HCT116 (cell line): ENCODE results near the gene KCMF1. TPM values are rescaled to one million over a fixed set of nuclear protein-coding genes. Genes with fewer than 3 reads are reported as not detected.

Source experiments
- ATAC-seq: fragments of 200-7000 bp; cut with Tn5 transposase; 2 replicates; pipeline ENCODE4 v1.9.1; 2020; ENCODE audit warnings: mild to moderate bottlenecking, moderate library complexity
- BruUV-seq: library from RNA; stranded (reverse); fragments of 400-500 nt; replicated peaks from 2 replicates; lab custom pipeline; 2021; lab: Mats Ljungman, UMichigan
- CTCF ChIA-PET: fragments of 300-600 bp; sonication (Branson Sonifier 250); formaldehyde crosslinking; loops from one replicate; lab custom pipeline; 2021; ENCODE audit warnings: antibody characterized with exemption; lab: Charles Lee
- POLR2A ChIA-PET: fragments of 300-600, 350-600 bp; sonication (Branson Sonifier 250); formaldehyde crosslinking; loops from one replicate; lab custom pipeline; 2021; ENCODE audit warnings: antibody characterized with exemption; lab: Charles Lee
- RAD21 ChIA-PET, 2 experiments: fragments of 300-600 bp; sonication (Branson Sonifier 250); formaldehyde crosslinking; loops; one replicate each; lab custom pipeline; 2023; ENCODE audit warnings: low total read pairs in 2 of 2; ENCODE audit not compliant: uncharacterized antibody in 2 of 2, unreplicated experiment in 2 of 2, low non-redundant PET in 1 of 2; lab: Charles Lee
- DNase-seq: peaks from one replicate; pipeline ENCODE4 v3.0.0-alpha.2; 2010; ENCODE audit warnings: low read depth, low spot score
- H2AFZ ChIP-seq: fragments of 200-600 bp; shearing (Covaris generic), sonication (generic); 2 replicates; pipeline ENCODE4 v1.6.1; 2017; ENCODE audit warnings: low read depth, mixed run types, mixed read lengths, antibody characterized with exemption, low read length; ENCODE audit not compliant: poor library complexity, severe bottlenecking
- H3K27ac ChIP-seq: 2 replicates; pipeline ENCODE4 v1.5.1; 2012; ENCODE audit warnings: low read depth, low read length
- H3K27me3 ChIP-seq: fragments of 200-600 bp; sonication (generic); 2 replicates; pipeline ENCODE4 v1.6.1; 2016; ENCODE audit warnings: mixed run types, low read length, mixed read lengths; ENCODE audit not compliant: insufficient read depth
- H3K36me3 ChIP-seq, 2 experiments: fragments of 200-500 bp in 1 of 2; fragments of 200-600 bp in 1 of 2; sonication (Bioruptor generic) in 1 of 2; sonication (generic) in 1 of 2; 2 replicates each; pipeline versions ENCODE4 v1.5.1 to v1.6.1; 2014 to 2016; ENCODE audit warnings: low read length in 2 of 2, inconsistent platforms in 1 of 2, mixed read lengths in 1 of 2, mixed run types in 1 of 2; ENCODE audit not compliant: insufficient read depth in 2 of 2, control insufficient read depth in 1 of 2
- H3K4me1 ChIP-seq, 2 experiments: fragments of 200-600 bp in 1 of 2; sonication (generic) in 1 of 2; 2 replicates each; pipeline versions ENCODE4 v1.5.1 to v1.6.1; 2012 to 2017; ENCODE audit warnings: low read length in 2 of 2, inconsistent platforms in 1 of 2, mild to moderate bottlenecking in 1 of 2, mixed read lengths in 1 of 2, mixed run types in 1 of 2, moderate library complexity in 1 of 2; ENCODE audit not compliant: insufficient read depth in 2 of 2, control insufficient read depth in 1 of 2
- H3K4me2 ChIP-seq: fragments of 200-600 bp; sonication (generic); 2 replicates; pipeline ENCODE4 v1.6.1; 2017; ENCODE audit warnings: mixed run types, low read length, mixed read lengths
- H3K4me3 ChIP-seq, 2 experiments: fragments of 200-600 bp in 1 of 2; sonication (generic) in 1 of 2; replicated peaks in 1 of 2; 2 replicates each; pipeline ENCODE4 v1.5.1; 2011 to 2016; ENCODE audit warnings: low read length in 2 of 2, control low read depth in 1 of 2, low read depth in 1 of 2, mild to moderate bottlenecking in 1 of 2, mixed read lengths in 1 of 2, mixed run types in 1 of 2
- H3K79me2 ChIP-seq: fragments of 200-600 bp; sonication (generic); 2 replicates; pipeline ENCODE4 v1.6.1; 2017; ENCODE audit warnings: mild to moderate bottlenecking, mixed run types, low read length, moderate library complexity, mixed read lengths; ENCODE audit not compliant: insufficient read depth
- H3K9ac ChIP-seq: fragments of 200-600 bp; sonication (generic); 2 replicates; pipeline ENCODE4 v1.6.1; 2016; ENCODE audit warnings: low read length, mixed read lengths
- H3K9me2 ChIP-seq: fragments of 200-600 bp; sonication (generic), shearing (Covaris generic); 2 replicates; pipeline ENCODE4 v1.6.1; 2017; ENCODE audit warnings: mixed run types, mild to moderate bottlenecking, moderate library complexity; ENCODE audit not compliant: insufficient read depth
- H3K9me3 ChIP-seq, 2 experiments: fragments of 200-500 bp in 1 of 2; fragments of 200-600 bp in 1 of 2; sonication (Bioruptor generic) in 1 of 2; sonication (generic) in 1 of 2; 2 replicates each; pipeline ENCODE4 v1.6.1; 2014 to 2017; ENCODE audit warnings: low read length in 2 of 2, mixed read lengths in 2 of 2, inconsistent platforms in 1 of 2, low read depth in 1 of 2, mild to moderate bottlenecking in 1 of 2, mixed run types in 1 of 2, moderate library complexity in 1 of 2; ENCODE audit not compliant: control insufficient read depth in 1 of 2, insufficient read depth in 1 of 2
- H4K20me1 ChIP-seq: fragments of 200-600 bp; sonication (generic), shearing (Covaris generic); 2 replicates; pipeline ENCODE4 v1.6.1; 2017; ENCODE audit warnings: mixed run types, mild to moderate bottlenecking, moderate library complexity; ENCODE audit not compliant: insufficient read depth
- EGR1 ChIP-seq: IDR thresholded peaks from 2 replicates; pipeline ENCODE4 v1.6.1; 2012; ENCODE audit warnings: low read depth
- ELF1 ChIP-seq: IDR thresholded peaks from 2 replicates; pipeline ENCODE4 v1.6.1; 2012; ENCODE audit warnings: low read depth, borderline replicate concordance
- POLR2A ChIP-seq: IDR thresholded peaks from 2 replicates; pipeline ENCODE4 v1.7.0; 2011; ENCODE audit warnings: borderline replicate concordance; ENCODE audit not compliant: insufficient read depth, insufficient read length; ENCODE audit errors: extremely low read depth
- POLR2AphosphoS5 ChIP-seq: IDR thresholded peaks from 2 replicates; pipeline ENCODE4 v1.6.1; 2011; ENCODE audit warnings: mild to moderate bottlenecking, low read depth, low read length, moderate library complexity
- SIN3A ChIP-seq: IDR thresholded peaks from 2 replicates; pipeline ENCODE4 v1.6.1; 2012; ENCODE audit warnings: low read depth
- SP1 ChIP-seq: IDR thresholded peaks from 2 replicates; pipeline ENCODE4 v1.6.1; 2012; ENCODE audit warnings: low read depth
- TCF7L2 ChIP-seq: IDR thresholded peaks from 2 replicates; pipeline ENCODE4 v1.7.0; 2011; ENCODE audit warnings: borderline replicate concordance, inconsistent platforms; ENCODE audit not compliant: insufficient read depth, insufficient read length; ENCODE audit errors: extremely low read depth
- intact Hi-C: fragments of 100-400 bp; cut with micrococcal nuclease; formaldehyde crosslinking; loops from 2 replicates; pipeline ENCODE4 v1.10.0; 2022
- total RNA-seq: library from RNA; stranded (reverse); gene quantifications from one replicate; pipeline ENCODE4 v1.2.1, GENCODE V29; 2021; ENCODE audit not compliant: unreplicated experiment
- TF ChIP-seq, protein P1 (sequence below): IDR thresholded peaks from 2 replicates; pipeline ENCODE4 v1.6.1; 2011; ENCODE audit warnings: mild to moderate bottlenecking, low read length, moderate library complexity; ENCODE audit not compliant: insufficient replicate concordance; ENCODE audit errors: extremely low read depth
- TF ChIP-seq, protein P2 (sequence below): IDR thresholded peaks from 2 replicates; pipeline ENCODE4 v1.6.1; 2012
- TF ChIP-seq, protein P3 (sequence below): IDR thresholded peaks from 2 replicates; pipeline ENCODE4 v1.6.1; 2012; ENCODE audit warnings: low read depth

KCMF1 gene
- total RNA-seq, 1 experiment from 2014 or later: 119 TPM

DNA sequence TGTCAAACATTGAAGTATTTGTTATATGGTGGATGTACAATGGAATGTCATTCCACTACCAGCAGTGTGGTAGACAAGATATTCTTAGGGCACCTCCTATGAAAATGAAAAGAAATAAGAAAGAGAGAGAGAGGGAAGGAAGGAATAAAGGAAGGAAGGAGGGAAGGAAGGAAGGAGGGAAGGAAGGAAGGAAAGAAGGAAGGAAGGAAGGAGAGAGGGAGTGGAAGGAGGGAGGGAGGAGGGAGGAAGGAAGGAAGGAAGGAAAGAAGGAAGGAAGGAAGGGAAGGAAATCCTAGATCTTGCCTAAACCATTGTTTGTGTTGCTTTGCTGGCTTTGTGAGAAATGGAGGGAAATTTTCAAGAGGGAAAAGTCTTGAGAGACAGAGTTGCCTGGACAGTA is 112.1 kb downstream of the KCMF1 start:
- no peak overlapping the region for H2AFZ ChIP-seq
- no peak for ATAC-seq
- TF ChIP-seq TCF7L2: no peak
- TF ChIP-seq, protein P1, sequence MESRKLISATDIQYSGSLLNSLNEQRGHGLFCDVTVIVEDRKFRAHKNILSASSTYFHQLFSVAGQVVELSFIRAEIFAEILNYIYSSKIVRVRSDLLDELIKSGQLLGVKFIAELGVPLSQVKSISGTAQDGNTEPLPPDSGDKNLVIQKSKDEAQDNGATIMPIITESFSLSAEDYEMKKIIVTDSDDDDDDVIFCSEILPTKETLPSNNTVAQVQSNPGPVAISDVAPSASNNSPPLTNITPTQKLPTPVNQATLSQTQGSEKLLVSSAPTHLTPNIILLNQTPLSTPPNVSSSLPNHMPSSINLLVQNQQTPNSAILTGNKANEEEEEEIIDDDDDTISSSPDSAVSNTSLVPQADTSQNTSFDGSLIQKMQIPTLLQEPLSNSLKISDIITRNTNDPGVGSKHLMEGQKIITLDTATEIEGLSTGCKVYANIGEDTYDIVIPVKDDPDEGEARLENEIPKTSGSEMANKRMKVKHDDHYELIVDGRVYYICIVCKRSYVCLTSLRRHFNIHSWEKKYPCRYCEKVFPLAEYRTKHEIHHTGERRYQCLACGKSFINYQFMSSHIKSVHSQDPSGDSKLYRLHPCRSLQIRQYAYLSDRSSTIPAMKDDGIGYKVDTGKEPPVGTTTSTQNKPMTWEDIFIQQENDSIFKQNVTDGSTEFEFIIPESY: no peak
- TF ChIP-seq SP1: no peak
- TF ChIP-seq SIN3A: no peak
- TF ChIP-seq POLR2AphosphoS5: no peak
- TF ChIP-seq, all 23 proteins: peak for 0
- DNase-seq: no peak
- Histone ChIP-seq H3K4me2 (no peak overlapping the region), H3K79me2 (no peaks in the 10 kb centered on the region), H3K9me3 (peaks cover 0 to 6% of the 10 kb centered on the region in 2 experiments; a peak in 1 of 4 replicates), H4K20me1 (no peaks in the 10 kb centered on the region), H3K27me3 (no peaks in the 10 kb centered on the region), H3K36me3 (no peaks in the 10 kb centered on the region), H3K4me3 (no peak overlapping the region), H3K27ac (no peak overlapping the region), H3K4me1 (no peaks in the 10 kb centered on the region), H3K9me2 (no peaks in the 10 kb centered on the region), H3K9ac (no peak overlapping the region)
- no TSS peak for BruUV-seq
- ChIA-PET RAD21 (no interaction called here), POLR2A (no interaction called here), CTCF (no interaction called here)
- intact Hi-C loops: no loop called here

DNA sequence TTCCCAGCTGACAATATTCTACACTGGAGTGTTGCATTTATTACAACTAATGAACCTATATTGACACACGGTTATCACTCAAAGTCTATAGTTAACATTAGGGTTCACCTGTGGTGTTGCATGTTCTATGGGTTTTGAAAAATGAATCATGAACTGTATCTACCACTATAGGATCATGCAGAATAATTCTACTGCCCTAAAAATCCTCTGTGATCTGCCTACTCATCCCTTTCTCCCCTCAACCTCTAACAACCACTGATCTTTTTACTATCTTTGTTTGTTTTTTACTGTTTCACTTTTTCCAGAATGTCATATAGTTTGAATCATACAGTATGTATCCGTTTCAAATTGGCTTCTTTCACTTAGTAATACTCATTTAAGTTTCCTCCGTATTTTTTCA is 114.6 kb downstream of the KCMF1 start:
- Histone ChIP-seq H3K9me2 (no peaks in the 10 kb centered on the region), H3K4me1 (no peaks in the 10 kb centered on the region), H3K36me3 (no peaks in the 10 kb centered on the region), H3K79me2 (no peaks in the 10 kb centered on the region), H3K4me2 (no peak overlapping the region)
- DNase-seq: no peak
- no peak for TF ChIP-seq ELF1
- TF ChIP-seq, protein P2, sequence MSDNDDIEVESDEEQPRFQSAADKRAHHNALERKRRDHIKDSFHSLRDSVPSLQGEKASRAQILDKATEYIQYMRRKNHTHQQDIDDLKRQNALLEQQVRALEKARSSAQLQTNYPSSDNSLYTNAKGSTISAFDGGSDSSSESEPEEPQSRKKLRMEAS: no peak
- TF ChIP-seq POLR2A: no peak
- TF ChIP-seq, protein P1: no peak
- TF ChIP-seq, protein P3, sequence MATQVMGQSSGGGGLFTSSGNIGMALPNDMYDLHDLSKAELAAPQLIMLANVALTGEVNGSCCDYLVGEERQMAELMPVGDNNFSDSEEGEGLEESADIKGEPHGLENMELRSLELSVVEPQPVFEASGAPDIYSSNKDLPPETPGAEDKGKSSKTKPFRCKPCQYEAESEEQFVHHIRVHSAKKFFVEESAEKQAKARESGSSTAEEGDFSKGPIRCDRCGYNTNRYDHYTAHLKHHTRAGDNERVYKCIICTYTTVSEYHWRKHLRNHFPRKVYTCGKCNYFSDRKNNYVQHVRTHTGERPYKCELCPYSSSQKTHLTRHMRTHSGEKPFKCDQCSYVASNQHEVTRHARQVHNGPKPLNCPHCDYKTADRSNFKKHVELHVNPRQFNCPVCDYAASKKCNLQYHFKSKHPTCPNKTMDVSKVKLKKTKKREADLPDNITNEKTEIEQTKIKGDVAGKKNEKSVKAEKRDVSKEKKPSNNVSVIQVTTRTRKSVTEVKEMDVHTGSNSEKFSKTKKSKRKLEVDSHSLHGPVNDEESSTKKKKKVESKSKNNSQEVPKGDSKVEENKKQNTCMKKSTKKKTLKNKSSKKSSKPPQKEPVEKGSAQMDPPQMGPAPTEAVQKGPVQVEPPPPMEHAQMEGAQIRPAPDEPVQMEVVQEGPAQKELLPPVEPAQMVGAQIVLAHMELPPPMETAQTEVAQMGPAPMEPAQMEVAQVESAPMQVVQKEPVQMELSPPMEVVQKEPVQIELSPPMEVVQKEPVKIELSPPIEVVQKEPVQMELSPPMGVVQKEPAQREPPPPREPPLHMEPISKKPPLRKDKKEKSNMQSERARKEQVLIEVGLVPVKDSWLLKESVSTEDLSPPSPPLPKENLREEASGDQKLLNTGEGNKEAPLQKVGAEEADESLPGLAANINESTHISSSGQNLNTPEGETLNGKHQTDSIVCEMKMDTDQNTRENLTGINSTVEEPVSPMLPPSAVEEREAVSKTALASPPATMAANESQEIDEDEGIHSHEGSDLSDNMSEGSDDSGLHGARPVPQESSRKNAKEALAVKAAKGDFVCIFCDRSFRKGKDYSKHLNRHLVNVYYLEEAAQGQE: no peak
- TF ChIP-seq EGR1: no peak
- TF ChIP-seq, all 23 proteins: peak for 0
- POLR2A ChIA-PET: no interaction called here
- no peak for ATAC-seq
- Histone ChIP-seq H3K4me3 (no peak overlapping the region), H3K27ac (no peak overlapping the region), H3K27me3 (no peaks in the 10 kb centered on the region), H2AFZ (no peak overlapping the region), H4K20me1 (no peaks in the 10 kb centered on the region), H3K9me3 (peaks cover 0 to 6% of the 10 kb centered on the region in 2 experiments; a peak in 1 of 4 replicates), H3K9ac (no peak overlapping the region)
- intact Hi-C loops: no loop called here
- RAD21 ChIA-PET: no interaction called here
- CTCF ChIA-PET: no interaction called here
- no TSS peak for BruUV-seq
